Stimulated activated CD8-positive, alpha-beta memory T cell treated with anti-CD3 and anti-CD28 coated beads, Interleukin-2, amount 100 ng/mL, for 48 hours (primary cell): ENCODE measurements around the gene RHOB.

Source experiments
- DNase-seq, 2 donors: peaks; one replicate each; pipeline ENCODE4 v3.0.0-alpha.2; 2020; ENCODE audit warnings: low read depth in 2 of 2

RHOB gene

GRCh38 chr2:20474757-20475566 lies 28.1 kb downstream of the RHOB start:
- DNase-seq, result no peak

GRCh38 chr2:20475567-20475952 lies 28.7 kb downstream of the RHOB start:
- no peak for DNase-seq

- no peak for DNase-seq
Measured at GRCh38 chr2:20476481-20476880, 29.6 kb downstream of the RHOB start.

- no peak for DNase-seq
Measured at GRCh38 chr2:20476950-20477349, 30.1 kb downstream of the RHOB start.

GRCh38 chr2:20478961-20479360 lies 32.1 kb downstream of the RHOB start:
- DNase-seq, result no peak

- DNase-seq, result no peak
Measured at GRCh38 chr2:20479835-20480234, 33.0 kb downstream of the RHOB start.

- DNase-seq, result no peak
Measured at GRCh38 chr2:20480913-20481312, 34.0 kb downstream of the RHOB start.

GRCh38 chr2:20481798-20482405 lies 35.0 kb downstream of the RHOB start:
- DNase-seq, result no peak

- DNase-seq, result no peak
Measured at GRCh38 chr2:20482725-20483124, 35.9 kb downstream of the RHOB start.

GRCh38 chr2:20483194-20483895 lies 36.5 kb downstream of the RHOB start:
- no peak for DNase-seq

GRCh38 chr2:20484034-20484617 lies 37.3 kb downstream of the RHOB start:
- DNase-seq, result no peak

- DNase-seq, result no peak
Measured at GRCh38 chr2:20484810-20485611, 38.1 kb downstream of the RHOB start.

GRCh38 chr2:20485612-20486388 lies 38.9 kb downstream of the RHOB start:
- no peak for DNase-seq

- DNase-seq, result no peak
Measured at GRCh38 chr2:20486571-20486970, 39.7 kb downstream of the RHOB start.

GRCh38 chr2:20487030-20487391 lies 40.1 kb downstream of the RHOB start:
- DNase-seq, result no peak

- no peak for DNase-seq
Measured at GRCh38 chr2:20487392-20488174, 40.7 kb downstream of the RHOB start.

- no peak for DNase-seq
Measured at GRCh38 chr2:20488201-20488641, 41.3 kb downstream of the RHOB start.

GRCh38 chr2:20488782-20489181 lies 41.9 kb downstream of the RHOB start:
- no peak for DNase-seq

GRCh38 chr2:20490300-20491181 lies 43.7 kb downstream of the RHOB start:
- no peak for DNase-seq
